Measurements from ENCODE around the gene CDK13.

Gene CDK13

DNA sequence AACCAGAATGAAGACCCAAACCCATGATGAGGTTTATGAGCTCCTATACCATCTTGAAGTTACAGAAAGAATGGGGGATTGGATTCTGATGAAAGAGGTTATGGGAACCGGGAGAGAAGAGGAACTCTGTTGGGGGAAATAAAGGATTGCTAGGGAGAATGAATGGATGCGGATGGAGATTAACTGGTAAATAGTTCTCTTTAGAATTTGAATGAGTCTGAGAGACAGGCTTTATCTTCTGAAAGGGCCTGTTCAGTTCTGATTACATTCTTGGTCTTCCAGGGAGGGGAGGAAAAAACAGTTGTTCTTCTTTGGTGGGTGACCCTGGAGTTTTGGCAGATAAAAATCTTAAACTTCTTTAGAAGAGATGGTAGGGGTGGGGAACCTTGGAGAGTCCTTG, 198.6 kb downstream of the CDK13 start:
- no peak for DNase-seq (ENCODE audit: low read depth)
